NCI-H2196 (cell line): Measurements from ENCODE around the gene SKP1.
A peak's percentile ranks its signal among the peaks of the same experiment; 100 is the strongest.

Experiments used
- DNase-seq: peaks from one replicate; lab custom pipeline; 2025; ENCODE audit not compliant: unreplicated experiment; lab: John Stamatoyannopoulos, UW

SKP1 gene

DNA sequence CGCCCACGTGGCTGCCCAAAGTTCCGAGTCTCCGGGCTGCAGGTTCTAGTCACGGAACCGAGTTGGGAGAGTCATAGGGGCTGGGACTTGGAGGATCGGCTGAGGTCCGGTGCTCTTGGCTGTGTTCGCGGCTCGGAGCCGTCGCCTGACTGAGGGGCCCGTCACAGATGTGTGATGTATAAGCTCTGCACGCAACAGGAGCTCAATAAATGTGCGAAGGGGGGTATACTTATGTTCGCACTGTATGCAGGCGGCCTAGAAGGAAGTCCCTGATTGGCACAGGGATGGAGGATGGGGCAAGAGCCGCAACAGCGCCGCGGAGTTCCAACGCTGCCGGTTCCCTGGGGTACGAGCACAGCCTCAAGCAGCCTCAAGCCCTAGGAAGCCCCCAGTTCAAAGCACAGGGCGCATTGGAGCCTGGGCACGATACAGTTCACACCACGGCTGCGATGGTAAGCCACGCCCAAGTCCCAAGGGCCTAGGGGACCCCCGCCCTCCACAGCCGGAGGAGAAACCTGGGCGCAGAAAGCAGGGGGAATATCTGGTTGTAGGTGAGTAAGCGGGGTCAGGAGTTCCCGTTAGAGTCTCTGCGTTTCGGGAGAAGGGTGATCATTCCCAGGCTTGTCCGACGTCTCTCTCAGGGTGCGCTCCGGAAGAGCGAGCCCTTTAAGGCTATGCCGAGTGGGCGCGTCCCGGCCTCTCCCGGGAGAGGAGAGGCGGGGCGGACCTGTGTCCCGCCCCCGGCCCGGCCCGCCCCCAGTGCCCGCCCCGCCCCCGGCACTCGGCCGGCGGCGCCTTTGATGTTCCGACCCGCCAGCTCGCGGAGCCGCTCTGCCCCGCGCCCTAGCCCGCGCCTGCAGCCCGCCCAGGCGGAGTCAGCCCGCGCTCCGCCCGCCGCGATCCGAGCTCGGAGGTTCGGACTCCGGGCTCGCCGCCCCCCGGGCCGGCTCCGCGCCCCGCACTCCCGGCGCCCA is 62.6 kb downstream of the SKP1 start, which contains the start of gene TCF7:
TCF7 (plus strand) TSS at position 780 of the 974 bp plus-strand sequence. CDS start 226 bp downstream, outside the sequence.
- peak; percentile 87 for DNase-seq

DNA sequence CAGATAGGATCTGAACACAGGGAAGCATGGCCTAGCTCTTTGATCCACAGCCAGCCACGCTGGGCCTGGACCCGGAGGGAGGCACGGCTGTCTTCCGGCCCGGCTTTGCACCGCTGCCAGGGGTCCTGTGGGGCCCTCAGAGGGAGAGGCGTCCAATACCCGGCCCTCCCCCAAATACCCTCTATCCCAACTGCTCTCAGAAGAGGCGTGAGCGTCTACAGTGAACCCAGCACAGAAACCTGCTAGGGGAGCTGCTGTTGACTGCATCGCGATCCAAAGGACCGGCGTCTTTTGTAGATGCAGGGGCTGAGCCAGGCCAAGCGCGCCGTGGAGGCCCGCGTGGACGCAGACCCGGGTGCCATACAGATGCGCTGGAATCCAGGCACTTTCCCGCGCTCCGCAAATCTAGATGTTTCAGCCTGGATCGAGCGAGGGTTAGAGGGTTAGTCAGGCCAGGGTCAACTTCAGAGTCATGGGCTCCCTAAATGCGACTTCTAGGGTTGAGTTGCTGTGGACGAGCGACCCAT is 63.3 kb downstream of the SKP1 start:
- DNase-seq, result no peak

- no peak for DNase-seq
These were observed 63.9 kb downstream of the SKP1 start for GRCh38 chr5:134112726-134113362.

- DNase-seq, result no peak
These were observed 64.8 kb downstream of the SKP1 start for GRCh38 chr5:134111741-134112647.

DNA sequence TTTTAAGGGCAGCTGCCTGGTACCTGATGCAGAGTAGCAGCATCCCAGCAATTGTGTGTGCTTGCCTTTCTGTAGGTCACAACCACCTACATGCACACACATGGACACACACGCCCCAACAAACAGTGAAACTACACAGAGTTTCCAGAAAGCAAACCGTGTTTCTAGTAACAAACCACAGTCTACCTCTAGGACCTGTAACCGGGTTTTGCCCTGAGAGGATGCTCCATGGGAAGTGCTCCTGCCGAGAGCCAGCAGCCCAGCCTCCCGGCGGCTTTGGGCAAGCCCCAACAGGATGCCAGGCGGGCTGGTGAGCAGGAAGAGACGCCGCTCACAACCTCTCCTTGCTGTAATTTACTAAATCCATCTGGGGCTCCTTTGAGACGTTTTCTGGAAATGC is 66.4 kb downstream of the SKP1 start:
- no peak for DNase-seq

DNA sequence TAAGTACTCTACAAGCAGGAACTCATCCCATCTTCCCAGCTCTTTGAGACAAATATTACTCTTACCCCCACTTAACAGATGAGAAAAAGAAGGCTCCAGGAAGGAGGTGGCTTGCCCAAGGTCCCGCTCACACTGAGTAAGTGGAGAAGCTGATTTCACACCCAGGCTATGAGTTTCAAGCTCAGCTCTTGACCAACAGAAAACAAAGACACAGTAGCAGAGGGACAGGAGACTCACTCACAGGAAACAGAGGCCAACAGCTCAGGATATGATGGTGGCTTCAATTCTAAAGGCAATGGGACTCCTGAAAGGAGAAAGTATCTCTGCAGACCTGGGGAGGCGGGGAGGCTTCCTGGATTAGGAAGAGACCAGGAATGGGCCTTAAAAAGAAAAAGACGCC is 69.0 kb downstream of the SKP1 start:
- DNase-seq, result no peak

DNA sequence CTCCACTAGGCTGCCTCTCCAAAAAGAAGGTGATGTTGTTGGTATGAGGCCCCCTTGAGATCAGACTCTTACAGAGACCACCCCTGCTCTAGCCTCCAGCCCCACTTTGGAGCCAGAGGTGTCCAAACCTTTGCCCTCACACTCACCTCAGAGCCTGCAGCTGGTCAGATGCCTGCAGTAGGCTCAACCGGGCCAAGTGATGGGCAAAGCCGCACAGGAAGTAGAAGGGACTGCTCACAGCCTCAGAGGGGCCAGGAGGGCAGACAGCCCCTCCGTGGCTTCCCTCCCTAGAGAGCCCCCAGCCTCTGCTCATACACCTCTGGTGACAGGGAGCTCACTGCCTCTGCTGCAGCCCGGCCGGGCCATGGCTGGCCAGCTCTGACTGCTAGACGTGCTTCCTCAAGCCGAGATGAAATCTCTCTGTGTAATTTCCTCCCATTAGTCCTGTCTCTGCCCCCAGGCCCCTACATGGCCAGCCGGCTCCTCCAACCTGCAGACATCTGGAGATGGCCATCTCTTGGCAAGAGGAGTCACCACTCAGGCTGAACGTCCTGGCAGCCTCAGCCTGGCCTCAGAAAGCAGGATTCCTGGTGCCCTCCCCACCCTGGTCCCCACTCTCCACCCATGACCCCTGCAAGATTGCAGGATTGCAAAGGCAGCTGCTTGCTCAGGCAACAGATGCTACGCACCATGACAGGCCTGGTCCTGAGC is 69.6 kb downstream of the SKP1 start:
- no peak for DNase-seq

DNA sequence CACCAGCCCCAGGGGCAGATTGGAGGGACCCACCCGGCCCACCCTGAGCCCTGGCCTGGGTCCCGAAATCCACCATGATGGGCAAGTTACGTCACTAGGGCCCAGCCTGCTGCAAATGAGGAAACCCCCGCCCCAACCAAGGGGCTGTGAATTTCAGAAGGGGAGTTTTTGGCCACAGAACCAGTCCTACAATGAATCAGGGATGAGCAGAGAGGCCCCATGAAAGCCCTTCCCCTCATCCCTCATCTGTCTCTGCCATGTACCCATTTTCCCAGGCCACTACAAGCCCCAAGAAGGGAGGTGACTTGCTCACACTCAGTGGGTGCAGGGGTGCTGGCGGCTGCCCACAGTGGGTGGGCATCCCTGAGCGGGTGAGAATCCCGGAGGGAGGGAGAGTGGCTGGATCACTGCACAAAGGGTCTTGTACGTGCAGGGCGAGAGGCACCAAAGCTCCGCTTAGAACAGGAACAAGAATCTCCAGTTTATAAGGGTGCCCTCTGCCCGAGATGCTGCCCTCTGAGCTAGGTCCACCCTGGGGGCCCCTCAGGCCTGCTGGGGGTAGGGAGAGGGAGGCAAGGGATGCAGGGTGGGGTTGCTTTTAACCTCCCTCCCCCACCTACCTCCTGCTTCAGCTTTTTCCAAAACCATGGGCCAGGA is 72.6 kb downstream of the SKP1 start:
- no peak for DNase-seq

- no peak for DNase-seq
These were observed 73.4 kb downstream of the SKP1 start for GRCh38 chr5:134103397-134103796.

DNA sequence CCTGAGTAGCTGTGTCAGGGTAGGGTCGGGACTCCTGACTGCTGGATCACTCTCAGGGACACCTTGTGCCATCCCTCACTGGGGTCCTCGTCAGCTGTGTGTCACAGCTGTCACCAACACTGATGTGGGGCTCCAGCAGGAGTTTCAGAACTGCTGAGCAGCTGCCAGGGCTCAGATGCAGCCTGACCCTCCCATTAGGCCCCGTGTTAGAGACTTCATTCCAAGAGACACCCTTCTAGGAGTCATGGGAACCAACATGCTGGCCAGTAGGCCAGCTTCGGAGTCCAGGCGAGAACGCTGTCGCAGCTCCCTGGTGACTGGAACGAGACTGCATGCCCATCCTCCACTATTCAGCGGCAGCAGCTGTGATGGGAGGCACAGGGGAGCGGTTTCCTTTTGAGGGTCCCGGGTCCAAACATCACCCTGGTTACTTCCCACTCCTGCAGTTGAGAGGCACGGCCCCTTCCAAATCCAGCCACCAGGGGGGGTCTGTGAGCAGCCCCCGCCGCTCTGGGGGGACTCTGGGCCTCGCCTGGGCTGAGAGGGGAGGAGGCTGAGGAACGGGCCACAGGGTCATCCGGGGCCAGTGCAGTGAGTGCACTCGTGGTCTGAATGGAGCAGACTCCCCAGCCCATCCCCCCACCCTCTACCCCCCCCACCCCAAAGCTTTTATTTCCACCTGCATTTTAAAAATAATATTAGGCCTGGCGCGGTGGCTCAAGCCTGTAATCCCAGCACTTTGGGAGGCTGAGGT is 74.9 kb downstream of the SKP1 start:
- DNase-seq, result peak; percentile 47

DNA sequence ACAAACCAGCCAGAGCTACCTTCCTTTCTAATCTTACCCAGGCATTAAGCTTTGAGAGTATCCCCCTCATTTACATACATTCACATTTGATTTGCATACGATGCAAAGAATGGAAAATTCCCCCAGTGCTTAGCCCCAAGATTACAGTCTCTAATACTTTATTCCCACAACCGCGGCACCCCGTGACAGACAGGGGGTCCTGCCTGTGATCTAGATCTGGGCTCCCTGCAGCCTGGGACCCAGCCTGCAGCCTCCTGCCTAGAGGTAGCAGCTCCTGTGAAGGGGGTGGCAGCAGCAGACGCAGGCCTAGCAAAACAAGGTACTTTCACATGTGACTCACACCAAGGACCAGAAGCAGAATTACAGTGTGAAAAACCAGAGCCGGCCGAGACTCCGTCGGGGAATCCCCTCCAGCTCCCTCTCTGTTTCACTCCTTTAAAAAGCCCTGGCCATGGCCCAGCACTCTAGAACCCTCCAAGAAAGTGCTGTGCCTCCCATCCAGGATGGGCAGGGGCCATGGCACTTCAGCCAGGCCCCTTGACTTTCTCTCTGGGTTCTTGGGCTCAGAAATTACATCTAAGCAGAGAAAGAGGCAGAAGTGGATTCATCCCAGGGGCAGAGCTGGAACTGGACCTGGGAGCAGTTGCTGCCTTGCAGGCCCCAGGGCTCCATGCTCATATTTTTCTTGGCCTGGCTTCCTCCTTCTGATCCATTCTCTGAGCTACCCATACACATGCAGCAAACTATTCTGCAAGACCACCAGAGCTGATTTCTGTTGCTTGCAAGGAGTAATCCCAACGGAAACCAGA is 76.3 kb downstream of the SKP1 start:
- no peak for DNase-seq

- no peak for DNase-seq
These were observed 76.8 kb downstream of the SKP1 start for GRCh38 chr5:134099939-134100282.

DNA sequence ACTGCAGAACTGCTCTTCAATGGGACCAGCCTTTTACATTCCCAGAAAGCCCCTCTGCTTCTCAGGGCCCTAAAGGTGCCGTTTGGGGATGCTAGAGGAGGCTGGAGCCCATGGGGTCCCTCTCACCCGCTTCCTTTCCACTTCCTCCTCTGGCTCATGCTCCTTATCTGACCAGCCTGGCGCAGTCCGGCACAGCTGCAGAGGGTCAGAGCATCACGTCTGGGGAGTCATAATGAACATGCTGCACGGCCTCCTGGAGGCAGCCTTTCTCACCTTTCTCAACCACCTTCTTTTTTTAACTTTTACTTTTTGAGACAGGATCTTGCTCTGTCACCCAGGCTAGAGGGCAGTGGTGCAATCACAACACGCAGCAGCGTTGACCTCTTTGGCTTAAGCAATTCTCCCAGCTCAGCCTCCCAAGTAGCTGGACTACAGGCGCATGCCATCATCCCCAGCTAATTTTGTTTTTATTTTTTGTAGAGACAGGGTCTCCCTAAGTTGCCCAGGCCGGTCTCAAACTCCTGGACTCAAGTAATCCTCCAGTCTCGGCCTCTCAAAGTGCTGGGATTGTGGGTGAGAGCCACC is 77.4 kb downstream of the SKP1 start:
- no peak for DNase-seq
